Activated naive CD8-positive, alpha-beta T cell treated with anti-CD3 and anti-CD28 coated beads, Interleukin-2, amount 50 U/mL, for 16 hours (primary cell): Measurements from ENCODE around the gene MRC2.
A peak's percentile ranks its signal among the peaks of the same experiment; 100 is the strongest.

Experiments
- DNase-seq: peaks from one replicate; pipeline ENCODE4 v3.0.0-alpha.2; 2020; ENCODE audit warnings: low read depth, low spot score

MRC2 gene

GRCh38 chr17:62702746-62703260 is 75.3 kb downstream of the MRC2 start:
- DNase-seq, result no peak

- no peak for DNase-seq
Measured at GRCh38 chr17:62703261-62703775, 75.8 kb downstream of the MRC2 start.

GRCh38 chr17:62703776-62704380 is 76.4 kb downstream of the MRC2 start:
- peak; percentile 30 for DNase-seq

- DNase-seq, result no peak
Measured at GRCh38 chr17:62704381-62704971, 77.0 kb downstream of the MRC2 start.

GRCh38 chr17:62705156-62705777 is 77.8 kb downstream of the MRC2 start:
- DNase-seq, result no peak

- no peak for DNase-seq
Measured at GRCh38 chr17:62705778-62706597, 78.5 kb downstream of the MRC2 start.

GRCh38 chr17:62706598-62707424 is 79.3 kb downstream of the MRC2 start:
- no peak for DNase-seq

GRCh38 chr17:62707425-62707739 is 79.9 kb downstream of the MRC2 start:
- no peak for DNase-seq

- DNase-seq, result no peak
Measured at GRCh38 chr17:62708587-62708986, 81.1 kb downstream of the MRC2 start.

- DNase-seq, result no peak
Measured at GRCh38 chr17:62712171-62712581, 84.7 kb downstream of the MRC2 start.

- DNase-seq, result no peak
Measured at GRCh38 chr17:62713086-62713881, 85.8 kb downstream of the MRC2 start.

- no peak for DNase-seq
Measured at GRCh38 chr17:62714016-62714777, 86.7 kb downstream of the MRC2 start.

GRCh38 chr17:62715882-62716390 is 88.5 kb downstream of the MRC2 start:
- DNase-seq, result no peak

- no peak for DNase-seq
Measured at GRCh38 chr17:62716834-62717588, 89.5 kb downstream of the MRC2 start.

- no peak for DNase-seq
Measured at GRCh38 chr17:62717589-62717855, 90.1 kb downstream of the MRC2 start.

- DNase-seq, result no peak
Measured at GRCh38 chr17:62717889-62718288, 90.4 kb downstream of the MRC2 start.

GRCh38 chr17:62718429-62718828 is 91.0 kb downstream of the MRC2 start:
- no peak for DNase-seq

- DNase-seq, result no peak
Measured at GRCh38 chr17:62719586-62719985, 92.1 kb downstream of the MRC2 start.
